MCF 10A (cell line): ENCODE measurements around the gene DHX30. TPM values are rescaled to one million over a fixed set of nuclear protein-coding genes. Genes with fewer than 3 reads are reported as not detected.
"Not testable (repeated sequence)": the region's sequence is repeated elsewhere in the genome, so short reads cannot be mapped to it uniquely, and the experiment has no call there.

ENCODE experiments used
- Bru-seq: library from RNA; stranded (reverse); fragments of 400-500 nt; gene quantifications from one replicate; lab custom pipeline; 2021; lab: Mats Ljungman, UMichigan
- BruChase-seq, 2 experiments: library from RNA; stranded (reverse); fragments of 400-500 nt; gene quantifications; one replicate each; lab custom pipeline; 2021; lab: Mats Ljungman, UMichigan
- BruUV-seq: library from RNA; stranded (reverse); fragments of 400-500 nt; replicated peaks from 2 replicates; lab custom pipeline; 2021; lab: Mats Ljungman, UMichigan
- CTCF ChIA-PET: fragments of 300-600 bp; sonication (Branson Sonifier 250); formaldehyde crosslinking; extraction: SDS; loops from one replicate; lab custom pipeline; 2021; ENCODE audit warnings: antibody characterized with exemption, inconsistent platforms; lab: Yijun Ruan, JAX
- POLR2A ChIA-PET: fragments of 300-600, 350-650 bp; sonication (Branson Sonifier 250); formaldehyde crosslinking; extraction: SDS; loops from one replicate; lab custom pipeline; 2020; ENCODE audit warnings: antibody characterized with exemption, inconsistent platforms; lab: Yijun Ruan, JAX
- DNase-seq: peaks from one replicate; pipeline ENCODE4 v3.0.0-alpha.2; 2018; ENCODE audit not compliant: unreplicated experiment
- H3K27ac Mint-ChIP-seq: one replicate; pipeline ENCODE4 v1.8.0; 2022; ENCODE audit warnings: mild to moderate bottlenecking, low read depth, mixed read lengths; ENCODE audit not compliant: unreplicated experiment
- H3K27me3 Mint-ChIP-seq: one replicate; pipeline ENCODE4 v1.8.0; 2022; ENCODE audit warnings: mixed read lengths; ENCODE audit not compliant: insufficient read depth, unreplicated experiment
- H3K36me3 Mint-ChIP-seq: one replicate; pipeline ENCODE4 v1.8.0; 2022; ENCODE audit warnings: mild to moderate bottlenecking, moderate library complexity, mixed read lengths; ENCODE audit not compliant: insufficient read depth, unreplicated experiment
- H3K4me1 Mint-ChIP-seq: one replicate; pipeline ENCODE4 v1.8.0; 2022; ENCODE audit warnings: mixed read lengths; ENCODE audit not compliant: insufficient read depth, unreplicated experiment
- H3K4me3 Mint-ChIP-seq: one replicate; pipeline ENCODE4 v1.8.0; 2022; ENCODE audit warnings: mild to moderate bottlenecking, moderate library complexity, mixed read lengths; ENCODE audit not compliant: unreplicated experiment
- H3K9me3 Mint-ChIP-seq: one replicate; pipeline ENCODE4 v1.8.0; 2022; ENCODE audit warnings: mixed read lengths; ENCODE audit not compliant: unreplicated experiment
- intact Hi-C: fragments of 100-400 bp; cut with micrococcal nuclease; formaldehyde crosslinking; loops from 2 replicates; pipeline ENCODE4 v1.14.1; 2022
- long read RNA-seq: library from polyadenylated mRNA; stranded (forward); transcript quantifications from one replicate; pipeline ENCODE4 v2.0.0, GENCODE V29; 2022
- total RNA-seq: library from RNA; stranded (reverse); gene quantifications from 2 replicates; pipeline ENCODE4 v1.2.3, GENCODE V29; 2022
- TF ChIP-seq, protein P1 (sequence below): fragments of 200-600 bp; IDR thresholded peaks from one replicate; pipeline ENCODE4 v1.8.0; 2022; ENCODE audit warnings: antibody characterized with exemption, mild to moderate bottlenecking; ENCODE audit not compliant: unreplicated experiment

Gene DHX30, protein sequence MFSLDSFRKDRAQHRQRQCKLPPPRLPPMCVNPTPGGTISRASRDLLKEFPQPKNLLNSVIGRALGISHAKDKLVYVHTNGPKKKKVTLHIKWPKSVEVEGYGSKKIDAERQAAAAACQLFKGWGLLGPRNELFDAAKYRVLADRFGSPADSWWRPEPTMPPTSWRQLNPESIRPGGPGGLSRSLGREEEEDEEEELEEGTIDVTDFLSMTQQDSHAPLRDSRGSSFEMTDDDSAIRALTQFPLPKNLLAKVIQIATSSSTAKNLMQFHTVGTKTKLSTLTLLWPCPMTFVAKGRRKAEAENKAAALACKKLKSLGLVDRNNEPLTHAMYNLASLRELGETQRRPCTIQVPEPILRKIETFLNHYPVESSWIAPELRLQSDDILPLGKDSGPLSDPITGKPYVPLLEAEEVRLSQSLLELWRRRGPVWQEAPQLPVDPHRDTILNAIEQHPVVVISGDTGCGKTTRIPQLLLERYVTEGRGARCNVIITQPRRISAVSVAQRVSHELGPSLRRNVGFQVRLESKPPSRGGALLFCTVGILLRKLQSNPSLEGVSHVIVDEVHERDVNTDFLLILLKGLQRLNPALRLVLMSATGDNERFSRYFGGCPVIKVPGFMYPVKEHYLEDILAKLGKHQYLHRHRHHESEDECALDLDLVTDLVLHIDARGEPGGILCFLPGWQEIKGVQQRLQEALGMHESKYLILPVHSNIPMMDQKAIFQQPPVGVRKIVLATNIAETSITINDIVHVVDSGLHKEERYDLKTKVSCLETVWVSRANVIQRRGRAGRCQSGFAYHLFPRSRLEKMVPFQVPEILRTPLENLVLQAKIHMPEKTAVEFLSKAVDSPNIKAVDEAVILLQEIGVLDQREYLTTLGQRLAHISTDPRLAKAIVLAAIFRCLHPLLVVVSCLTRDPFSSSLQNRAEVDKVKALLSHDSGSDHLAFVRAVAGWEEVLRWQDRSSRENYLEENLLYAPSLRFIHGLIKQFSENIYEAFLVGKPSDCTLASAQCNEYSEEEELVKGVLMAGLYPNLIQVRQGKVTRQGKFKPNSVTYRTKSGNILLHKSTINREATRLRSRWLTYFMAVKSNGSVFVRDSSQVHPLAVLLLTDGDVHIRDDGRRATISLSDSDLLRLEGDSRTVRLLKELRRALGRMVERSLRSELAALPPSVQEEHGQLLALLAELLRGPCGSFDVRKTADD
- total RNA-seq (80.5 and 86.2 TPM in 2 replicates), Bru-seq, nascent RNA (percentile 75 among the genes with signal in this experiment), BruChase-seq, experiment 1, labeled RNA remaining after a 6-hour chase (percentile 84 among the genes with signal in this experiment), BruChase-seq, experiment 2, labeled RNA remaining after a 2-hour chase (percentile 78 among the genes with signal in this experiment)
- long read RNA-seq, full-length matches to known transcripts: 172 of 252 reads
- long read RNA-seq, partial matches to known transcripts: 28 of 252 reads
- long read RNA-seq, other reads (novel, unspliced or antisense): 52 of 252 reads

DNA sequence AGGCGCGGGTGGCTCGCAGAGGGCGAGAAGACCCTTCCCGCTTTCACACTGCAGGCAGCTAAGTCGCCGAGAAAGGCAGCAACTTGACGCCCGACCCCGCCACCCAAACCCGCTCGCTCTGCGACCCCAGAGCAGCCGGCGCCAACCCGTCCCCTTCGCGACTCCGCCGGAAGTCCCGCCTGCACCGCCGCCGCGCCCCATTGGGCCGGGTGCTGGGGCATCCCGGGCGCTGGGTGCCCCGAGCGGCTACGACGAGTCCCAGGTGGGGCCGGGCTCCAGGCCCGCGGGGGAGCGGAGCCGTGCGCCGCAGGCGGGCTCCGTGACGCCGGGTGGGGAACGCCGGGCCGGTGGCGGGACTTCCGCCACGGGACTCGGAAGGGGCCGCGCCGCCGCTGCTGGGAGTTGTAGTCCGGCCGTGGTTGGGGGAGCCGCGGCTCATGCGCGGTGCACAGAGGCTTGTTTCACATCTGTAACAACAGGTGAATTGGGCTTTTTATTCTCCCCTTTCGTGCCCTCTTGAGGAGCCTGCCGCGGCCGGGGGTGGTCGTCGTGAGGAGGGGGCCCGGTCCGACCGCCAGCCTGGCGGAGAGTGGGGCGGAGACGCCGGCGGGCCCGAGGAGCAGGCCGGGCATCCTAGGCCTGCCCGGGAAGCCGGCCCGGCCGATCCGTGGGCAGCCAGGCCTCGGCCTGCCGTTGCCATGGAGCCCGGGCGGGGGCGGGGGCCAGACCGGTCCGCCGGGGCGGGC lies at the start of gene DHX30:
TSS of gene DHX30 (plus strand) at position 405 of the 746 bp plus-strand sequence. CDS start 7,546 bp downstream, outside the sequence.
- no TSS peak for BruUV-seq
- Mint-ChIP-seq H3K36me3 (peaks cover 31% of the 10 kb centered on the region), H3K27ac (peak within 1 kb of the TSS; percentile 97), H3K4me1 (peaks cover 12% of the 10 kb centered on the region), H3K27me3 (no peaks in the 10 kb centered on the region), H3K9me3 (no peaks in the 10 kb centered on the region), H3K4me3 (peak within 1 kb of the TSS; percentile 94)
- TF ChIP-seq, protein P1, sequence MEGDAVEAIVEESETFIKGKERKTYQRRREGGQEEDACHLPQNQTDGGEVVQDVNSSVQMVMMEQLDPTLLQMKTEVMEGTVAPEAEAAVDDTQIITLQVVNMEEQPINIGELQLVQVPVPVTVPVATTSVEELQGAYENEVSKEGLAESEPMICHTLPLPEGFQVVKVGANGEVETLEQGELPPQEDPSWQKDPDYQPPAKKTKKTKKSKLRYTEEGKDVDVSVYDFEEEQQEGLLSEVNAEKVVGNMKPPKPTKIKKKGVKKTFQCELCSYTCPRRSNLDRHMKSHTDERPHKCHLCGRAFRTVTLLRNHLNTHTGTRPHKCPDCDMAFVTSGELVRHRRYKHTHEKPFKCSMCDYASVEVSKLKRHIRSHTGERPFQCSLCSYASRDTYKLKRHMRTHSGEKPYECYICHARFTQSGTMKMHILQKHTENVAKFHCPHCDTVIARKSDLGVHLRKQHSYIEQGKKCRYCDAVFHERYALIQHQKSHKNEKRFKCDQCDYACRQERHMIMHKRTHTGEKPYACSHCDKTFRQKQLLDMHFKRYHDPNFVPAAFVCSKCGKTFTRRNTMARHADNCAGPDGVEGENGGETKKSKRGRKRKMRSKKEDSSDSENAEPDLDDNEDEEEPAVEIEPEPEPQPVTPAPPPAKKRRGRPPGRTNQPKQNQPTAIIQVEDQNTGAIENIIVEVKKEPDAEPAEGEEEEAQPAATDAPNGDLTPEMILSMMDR: no peak
- CTCF ChIA-PET: interaction anchor here (0.6 to 0.8 kb wide), 3 partner anchors 22 to 348 kb away, joined by 3 to 4 read pairs (median 3); no protein-coding TSS in a partner anchor
- DNase-seq: peak; percentile 80
- intact Hi-C loops: loop anchor here (5.0 kb wide), 1 partner anchor 281 kb away; no protein-coding TSS in a partner anchor
- POLR2A ChIA-PET: interaction anchor here (0.5 to 3.0 kb wide), 12 partner anchors 10 to 1112 kb away, joined by 3 to 28 read pairs (median 4); partner anchors contain the start of genes ELP6, PTPN23 and SMARCC1

DNA sequence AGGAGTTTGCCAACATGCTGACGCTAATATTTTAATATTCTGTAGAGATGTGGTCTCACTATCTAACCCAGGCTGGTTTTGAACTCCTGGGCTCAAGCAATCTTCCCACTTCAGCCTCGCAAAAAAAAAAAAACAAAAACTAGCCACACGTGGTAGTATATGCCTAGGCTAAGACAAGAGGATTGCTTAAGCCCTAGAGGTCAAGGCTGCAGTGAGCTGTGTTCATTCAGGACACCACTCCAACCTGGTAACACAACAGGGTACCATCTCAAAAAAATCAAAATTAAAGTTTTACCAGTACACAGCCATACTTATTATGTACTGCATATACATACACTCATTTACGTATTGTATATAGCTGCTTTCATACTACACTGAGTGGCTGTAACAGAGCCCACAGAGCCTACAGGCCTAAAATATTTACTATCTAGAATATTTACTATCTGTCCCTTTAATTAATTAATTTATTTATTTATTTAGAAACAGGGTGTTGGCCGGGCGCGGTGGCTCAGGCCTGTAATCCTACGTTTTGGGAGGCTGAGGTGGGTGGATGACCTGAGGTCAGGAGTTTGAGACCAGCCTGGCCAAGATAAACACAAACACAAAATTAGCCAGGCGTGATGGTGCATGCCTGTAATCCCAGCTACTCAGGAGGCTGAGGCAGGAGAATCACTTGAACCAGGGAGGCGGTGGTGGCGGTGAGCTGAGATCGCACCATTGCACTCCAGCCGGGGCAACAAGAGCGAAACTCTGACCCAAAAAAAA lies 44.5 kb upstream of the DHX30 start:
- intact Hi-C loops: no loop called here
- ChIA-PET CTCF (interaction anchor here (0.6 kb wide), 1 partner anchor 22 kb away, joined by 3 read pairs; no protein-coding TSS in a partner anchor), POLR2A (interaction anchor here (0.5 to 1.2 kb wide), 3 partner anchors 21 to 243 kb away, joined by 3 to 11 read pairs (median 3); no protein-coding TSS in a partner anchor)

DNA sequence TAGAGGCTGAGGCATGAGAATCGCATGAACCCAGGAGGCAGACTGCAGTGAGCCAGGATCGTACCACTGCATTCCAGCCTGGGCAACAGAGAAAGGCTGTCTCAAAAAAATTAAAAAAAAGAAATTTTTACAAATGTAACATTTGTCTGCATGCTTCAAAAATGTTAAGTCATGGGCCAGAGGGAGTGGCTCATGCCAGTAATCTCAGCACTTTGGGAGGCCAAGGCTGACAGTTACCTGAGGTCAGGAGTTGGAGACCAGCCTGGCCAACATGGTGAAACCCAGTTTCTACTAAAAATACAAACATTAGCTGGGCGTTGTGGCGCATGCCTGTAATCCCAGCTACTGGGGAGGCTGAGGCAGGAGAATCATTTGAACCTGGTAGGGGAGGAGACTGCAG lies 42.7 kb upstream of the DHX30 start:
- DNase-seq, H3K27me3 Mint-ChIP-seq, H3K27ac Mint-ChIP-seq, BruUV-seq, H3K4me3 Mint-ChIP-seq, H3K9me3 Mint-ChIP-seq, H3K4me1 Mint-ChIP-seq, intact Hi-C loops: not testable (repeated sequence)
- POLR2A ChIA-PET: interaction anchor here (0.7 to 2.4 kb wide), 2 partner anchors 13 to 19 kb away, joined by 3 to 9 read pairs; no protein-coding TSS in a partner anchor
- H3K36me3 Mint-ChIP-seq: peaks cover 60% of the 10 kb centered on the region
- CTCF ChIA-PET: interaction anchor here (2.0 kb wide), 1 partner anchor 9 kb away, joined by 7 read pairs; no protein-coding TSS in a partner anchor

More for the DNA sequence above, 44.5 kb upstream of the DHX30 start:
- Mint-ChIP-seq H3K4me1 (peaks cover 10% of the 10 kb centered on the region), H3K4me3 (no peak overlapping the region), H3K36me3 (peaks cover 52% of the 10 kb centered on the region), H3K27ac (no peak overlapping the region), H3K27me3 (no peaks in the 10 kb centered on the region), H3K9me3 (no peaks in the 10 kb centered on the region)
- peak; percentile 15 for DNase-seq
- TF ChIP-seq, protein P1: no peak
- BruUV-seq: no TSS peak
